Left cardiac atrium (tissue), 4 donors: ENCODE data around the gene MRPL19. TPM values are rescaled to one million over a fixed set of nuclear protein-coding genes. Genes with fewer than 3 reads are reported as not detected.

Experiments used
- ATAC-seq, 2 donors: fragments of 200-7000 bp; cut with Tn5 transposase; one replicate each; pipeline ENCODE4 v1.9.1; 2020; ENCODE audit warnings: mild to moderate bottlenecking in 2 of 2, moderate library complexity in 2 of 2
- DNase-seq: peaks from one replicate; pipeline ENCODE4 v3.0.0-alpha.2; 2020
- intact Hi-C, 2 donors: fragments of 100-400 bp; cut with DNase I; formaldehyde crosslinking; loops; one replicate each; pipeline versions ENCODE4 v1.14.1 to v1.15.1; 2022 to 2023
- long read RNA-seq: library from polyadenylated mRNA; unstranded; transcript quantifications from one replicate; pipeline ENCODE4 v2.0.0, GENCODE V29; 2021
- total RNA-seq, 2 donors: library from RNA; stranded (reverse); fragmentation: NEBNext Ultra II Directional; extraction: Animal tissue kit (Norgen Biotek cat#: 25700); gene quantifications; one replicate each; pipeline ENCODE4 v1.2.1, GENCODE V29; 2021
- donor health status: DM: no; HTN: yes; CAD: no.
- donor health status: DM: no; HTN: yes; CAD: no; lungs with severe emphysema.
- donor health status: DM: yes; HTN: yes; CAD: no.
- donor health status: Dilated cardiomyopathy.

MRPL19 gene
- 10 to 100 TPM; 40.4 to 46.1 TPM for total RNA-seq
- long read RNA-seq, transcript MRPL19-202 (6 exons, 3,479 nt) = major isoform, 25 of 29 reads
- long read RNA-seq, partial matches to known transcripts = 0 of 29 reads
- long read RNA-seq, other reads (novel, unspliced or antisense) = 1 of 29 reads

DNA sequence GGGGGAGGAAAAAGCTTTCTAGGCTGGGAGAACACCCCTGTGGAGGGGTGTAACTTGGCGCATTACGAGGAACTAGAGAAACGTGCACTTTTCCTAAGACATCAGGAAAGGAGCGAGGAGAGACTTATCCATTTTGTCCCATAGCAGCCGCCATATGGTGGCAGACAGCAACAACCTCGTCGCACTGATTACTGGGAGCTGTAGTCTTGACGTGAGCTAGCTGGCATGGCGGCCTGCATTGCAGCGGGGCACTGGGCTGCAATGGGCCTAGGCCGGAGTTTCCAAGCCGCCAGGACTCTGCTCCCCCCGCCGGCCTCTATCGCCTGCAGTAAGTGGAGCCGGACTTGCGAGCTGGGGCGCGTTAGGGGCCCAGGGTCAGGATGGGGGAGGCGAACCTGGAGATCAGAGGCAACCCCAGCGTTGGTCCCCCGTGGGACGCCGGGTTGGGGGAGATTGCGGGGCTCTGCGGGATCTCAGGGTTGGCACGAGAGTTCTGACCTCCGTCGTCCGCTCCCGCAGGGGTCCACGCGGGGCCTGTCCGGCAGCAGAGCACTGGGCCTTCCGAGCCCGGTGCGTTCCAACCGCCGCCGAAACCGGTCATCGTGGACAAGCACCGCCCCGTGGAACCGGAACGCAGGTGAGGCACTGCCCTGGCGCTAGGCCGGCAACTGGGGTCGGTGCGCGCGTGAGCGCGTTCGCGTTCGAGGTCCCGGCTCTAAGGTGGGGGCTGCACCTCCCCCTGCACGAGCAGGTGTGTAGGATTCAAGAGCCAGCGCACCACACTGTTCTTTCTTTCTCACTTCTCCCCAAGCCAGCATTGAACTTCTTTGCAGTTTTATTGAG lies at the start of gene MRPL19:
MRPL19 (plus strand) TSS at position 201 of the 843 bp plus-strand sequence; CDS start at position 226, 25 bp downstream.
- peak; percentile 99 for ATAC-seq
- peak; percentile 90 for DNase-seq
- intact Hi-C loops = no loop called here

DNA sequence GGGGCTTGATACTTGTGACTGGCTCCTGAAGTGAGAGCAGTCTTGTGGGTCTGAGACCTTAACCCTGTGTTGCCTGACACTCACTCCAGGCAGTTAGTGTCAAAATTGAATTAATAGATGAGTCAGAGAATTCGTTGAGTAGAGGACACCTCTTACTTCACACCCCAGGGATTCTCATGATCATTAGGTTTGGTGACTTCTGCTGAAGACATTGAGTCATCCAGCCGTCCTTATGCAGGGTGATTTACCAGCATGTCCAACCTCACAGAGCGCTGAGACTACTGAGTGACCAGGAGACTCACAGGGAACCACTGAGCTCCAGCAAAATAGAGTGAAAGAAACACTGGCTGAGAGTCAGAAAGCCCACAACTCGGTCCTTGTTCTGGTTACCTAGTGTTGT lies 49.8 kb upstream of the MRPL19 start:
- no peak for ATAC-seq
- intact Hi-C loops = no loop called here
- DNase-seq = no peak

DNA sequence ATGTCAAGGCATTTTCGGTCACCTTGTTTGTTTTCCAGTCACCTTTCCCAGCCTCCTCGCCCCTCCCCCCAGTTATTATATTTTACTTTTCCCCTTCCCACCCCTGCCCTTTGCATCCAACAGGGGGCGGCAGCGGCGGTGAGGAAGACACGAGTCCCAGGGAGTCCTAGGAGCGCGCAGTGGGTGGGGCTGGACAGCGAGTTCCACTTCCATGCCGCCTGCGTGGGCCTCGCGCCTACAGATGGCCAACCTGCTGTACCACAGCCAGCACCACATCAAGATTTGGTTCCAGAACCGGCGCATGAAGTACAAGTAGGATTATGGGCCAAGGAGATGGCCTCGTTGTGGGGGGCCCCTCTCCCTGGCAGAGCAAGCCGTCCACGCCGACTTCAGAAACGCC lies 48.6 kb upstream of the MRPL19 start:
- no peak for ATAC-seq
- intact Hi-C loops = no loop called here
- DNase-seq = no peak

DNA sequence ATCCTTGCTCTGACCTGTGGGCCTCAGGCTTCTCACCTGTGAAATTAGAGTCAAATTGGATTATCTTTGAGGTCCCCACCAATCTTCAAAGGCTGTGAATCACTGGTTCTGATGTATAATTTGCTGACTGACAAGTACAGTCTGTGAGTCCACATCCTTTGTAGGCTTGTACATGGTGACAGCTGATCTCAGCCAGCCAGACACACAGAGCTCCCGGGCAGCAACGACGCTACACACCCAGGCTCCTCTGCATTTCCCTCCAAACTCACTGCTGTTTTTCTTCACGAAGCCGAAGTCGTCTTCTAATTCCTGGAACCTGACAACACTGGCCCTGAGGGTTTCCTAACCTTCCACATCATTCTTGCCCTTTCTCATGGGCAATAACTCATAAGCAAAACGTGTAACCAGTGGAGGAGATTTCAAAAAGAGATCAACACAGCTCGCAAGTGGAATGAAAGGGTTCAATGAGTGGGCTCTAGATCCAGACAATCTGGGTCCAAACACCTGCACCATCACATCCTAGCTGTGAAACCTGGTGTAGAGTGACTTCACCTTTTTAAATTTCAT lies 47.9 kb upstream of the MRPL19 start:
- ATAC-seq = no peak
- DNase-seq = no peak
- intact Hi-C loops = no loop called here

DNA sequence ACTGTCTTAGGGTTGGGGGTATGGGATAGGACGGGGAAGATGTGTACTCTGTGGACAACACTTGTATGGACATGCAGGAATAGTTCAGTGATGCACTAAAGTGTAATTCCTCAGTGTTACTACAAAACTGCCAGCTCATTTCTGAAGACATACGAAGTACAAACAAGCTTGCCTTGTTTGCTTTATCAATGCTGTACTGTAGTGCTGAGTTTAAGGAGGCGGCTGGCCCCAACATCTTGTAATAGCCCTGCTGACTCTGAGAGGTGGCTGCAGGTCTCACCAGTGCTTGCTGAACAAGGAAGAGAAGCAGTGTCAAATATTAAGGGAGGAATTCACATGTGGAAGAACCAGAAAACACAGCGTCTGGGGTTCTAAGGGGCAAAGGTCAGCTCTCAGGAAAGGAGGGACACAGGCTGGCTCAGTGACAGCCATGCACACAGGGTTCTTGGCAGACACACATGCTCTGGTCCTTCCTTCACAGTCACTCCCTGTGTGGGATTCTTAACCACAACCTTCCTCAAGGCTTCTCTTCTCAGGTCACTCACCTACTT lies 46.0 kb upstream of the MRPL19 start:
- no peak for ATAC-seq
- intact Hi-C loops = loop anchor here (10.0 kb wide), 1 partner anchor 686 kb away; no protein-coding TSS in a partner anchor

DNA sequence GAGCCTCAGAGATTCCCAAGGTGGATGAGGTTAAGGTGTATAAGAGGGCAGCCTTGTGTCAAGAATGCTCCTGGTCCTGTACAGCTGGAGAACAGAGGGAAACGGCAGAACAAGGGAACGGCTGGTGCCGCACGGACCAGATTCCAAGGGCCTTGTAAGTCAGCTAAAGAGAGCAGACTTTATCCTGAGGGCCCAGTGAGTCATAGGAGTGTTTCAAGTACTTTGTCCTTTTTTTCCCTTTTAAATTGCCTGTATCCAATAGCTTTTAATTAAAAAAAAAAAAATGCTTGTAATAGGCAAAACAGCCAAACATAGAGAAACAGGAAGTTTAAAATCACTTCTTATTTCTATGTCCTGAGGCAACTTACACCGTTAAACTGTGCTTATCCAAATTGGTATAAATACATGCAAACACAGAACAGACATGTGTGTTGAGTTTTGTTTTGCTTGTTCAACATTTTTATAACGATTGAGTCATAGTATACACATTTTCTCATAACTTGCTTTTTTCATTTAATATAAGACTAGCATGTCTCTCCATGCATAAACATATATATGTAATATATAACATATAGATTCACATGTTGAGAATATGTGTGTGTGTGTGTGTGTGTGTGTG lies 43.8 kb upstream of the MRPL19 start:
- DNase-seq (no peak), ATAC-seq (no peak)
- intact Hi-C loops = loop anchor here (10.0 kb wide), 1 partner anchor 688 kb away; no protein-coding TSS in a partner anchor

More for the DNA sequence above, 46.0 kb upstream of the MRPL19 start:
- no peak for DNase-seq

DNA sequence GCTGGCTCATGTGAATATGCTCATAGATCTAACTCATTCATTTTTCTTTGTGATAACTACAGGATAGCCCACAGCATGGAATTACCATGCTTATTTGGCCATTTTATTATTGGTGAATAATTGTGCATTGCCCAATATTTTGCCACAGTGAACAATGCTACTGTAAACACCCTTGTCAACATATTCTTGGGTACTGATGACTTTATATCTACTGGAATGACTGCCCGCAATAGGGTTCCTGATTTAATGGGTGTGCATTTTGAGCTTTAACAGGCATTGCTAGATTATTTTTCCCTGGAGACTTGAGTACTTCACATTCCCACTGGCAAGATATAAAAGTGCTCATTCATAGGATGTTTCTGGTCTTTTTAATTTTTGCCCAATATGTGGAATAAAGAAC lies 43.1 kb upstream of the MRPL19 start:
- ATAC-seq (no peak), DNase-seq (no peak)
- intact Hi-C loops = loop anchor here (10.0 kb wide), 1 partner anchor 689 kb away; no protein-coding TSS in a partner anchor

DNA sequence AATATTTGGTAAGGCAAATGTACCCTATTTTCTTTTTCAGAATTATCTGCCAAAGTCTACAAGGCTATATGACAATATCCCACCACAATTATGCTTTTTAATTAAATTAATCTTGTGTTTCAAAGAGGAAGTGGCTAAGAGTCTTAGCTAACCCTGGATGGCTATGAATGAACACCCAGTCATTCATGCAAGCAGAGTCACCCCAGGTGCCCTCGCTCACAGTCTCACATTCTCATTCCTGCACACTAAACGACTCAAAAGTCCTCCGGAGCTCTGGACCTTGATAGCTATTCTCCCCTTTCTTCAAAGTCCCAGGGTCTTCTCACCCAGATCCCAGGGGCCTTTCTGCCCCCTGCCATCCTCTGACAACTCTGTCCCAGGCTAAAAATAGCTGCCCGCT lies 42.1 kb upstream of the MRPL19 start:
- intact Hi-C loops = loop anchor here (10.0 kb wide), 1 partner anchor 690 kb away; no protein-coding TSS in a partner anchor
- ATAC-seq (no peak), DNase-seq (no peak)

DNA sequence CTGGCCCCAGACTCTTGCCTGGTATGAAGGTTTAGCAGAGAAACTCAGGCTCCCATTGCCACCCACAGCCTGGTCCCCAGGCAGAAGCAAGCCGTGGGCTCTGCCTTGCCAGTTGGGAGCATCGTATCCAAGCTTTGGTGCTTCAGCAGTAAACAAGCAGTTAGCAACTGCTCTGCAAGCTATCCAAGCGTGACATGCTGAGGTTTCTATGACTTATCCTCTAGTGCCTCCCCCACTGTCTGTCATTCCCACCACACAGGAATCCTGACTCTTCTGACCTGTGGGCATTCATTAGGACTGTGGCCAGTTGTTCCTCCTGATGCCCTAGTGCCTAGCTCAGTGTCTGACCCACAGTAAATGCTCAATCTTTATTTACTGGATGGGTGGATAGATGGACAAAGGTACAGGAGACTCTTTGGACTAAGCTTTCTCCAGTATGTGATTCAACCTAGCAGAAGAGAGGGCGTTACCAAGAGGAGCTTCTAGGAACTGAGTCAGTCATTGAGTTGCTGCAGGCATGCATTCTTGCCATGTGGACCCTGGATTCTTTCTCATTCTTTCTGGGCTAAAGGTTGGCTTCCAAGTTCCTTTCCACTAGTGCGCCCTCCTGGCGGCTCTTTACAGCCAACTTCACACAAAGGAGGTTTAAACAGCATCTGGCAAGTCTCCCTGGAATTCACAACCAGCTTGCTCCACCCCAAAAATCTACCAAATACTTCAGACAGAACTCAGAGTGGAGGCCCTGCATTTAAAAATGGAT lies 40.6 kb upstream of the MRPL19 start:
- intact Hi-C loops = loop anchor here (5.0 to 10.0 kb wide), 2 partner anchors 691 to 914 kb away; no protein-coding TSS in a partner anchor
- DNase-seq (no peak), ATAC-seq (peak; percentile 20 to 46)

DNA sequence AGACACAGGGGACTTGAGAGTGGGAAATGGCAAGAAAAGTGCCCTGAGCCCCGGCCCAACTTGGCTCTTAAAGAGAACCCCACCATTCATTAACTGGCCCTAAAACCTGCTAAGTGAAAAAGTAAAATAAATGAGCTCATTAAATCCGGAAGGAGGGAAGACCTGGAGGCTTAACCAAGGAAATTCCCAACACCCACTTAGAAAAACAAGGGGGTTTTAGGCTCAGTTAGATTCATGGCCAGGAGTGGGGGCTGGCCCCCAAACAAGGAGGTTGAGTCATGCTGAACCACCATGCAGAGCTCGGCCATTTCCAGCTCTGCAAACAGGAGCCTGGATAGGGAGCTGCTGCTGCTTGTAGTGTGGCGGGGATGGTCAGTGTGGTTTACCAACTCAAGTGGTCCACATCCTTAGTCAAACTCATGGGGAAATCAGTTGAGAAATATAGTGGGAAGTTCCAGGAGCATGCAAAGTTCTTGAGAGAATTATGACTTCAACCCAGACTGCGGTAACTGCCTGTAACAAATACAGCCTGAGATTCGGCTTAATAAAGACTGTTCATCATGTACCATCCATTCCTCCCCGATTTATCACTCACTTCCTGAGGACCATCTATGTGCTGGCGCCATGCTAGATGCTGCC lies 39.7 kb upstream of the MRPL19 start:
- intact Hi-C loops = loop anchor here (5.0 to 10.0 kb wide), 2 partner anchors 692 to 915 kb away; no protein-coding TSS in a partner anchor
- ATAC-seq (no peak), DNase-seq (no peak)

DNA sequence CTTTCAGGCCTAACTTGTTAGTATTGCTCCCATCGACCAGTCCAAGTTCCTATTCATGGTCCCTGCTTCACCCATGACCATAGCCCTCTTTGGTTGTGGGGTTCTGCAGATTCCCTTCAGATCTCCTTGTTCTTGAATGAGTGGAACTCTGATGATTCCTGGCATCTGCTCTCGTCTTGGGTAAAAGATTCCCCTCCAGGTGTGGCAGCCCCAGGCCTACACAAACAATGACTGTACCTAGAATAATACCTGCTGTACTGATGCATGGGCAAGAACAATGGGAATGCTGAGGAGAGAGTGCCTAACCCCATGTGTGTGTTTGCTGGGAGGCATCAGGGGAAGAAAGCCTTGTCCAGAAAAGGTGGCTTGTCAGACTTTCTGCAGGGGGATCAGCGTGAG lies 39.2 kb upstream of the MRPL19 start:
- intact Hi-C loops = loop anchor here (5.0 to 10.0 kb wide), 2 partner anchors 693 to 915 kb away; no protein-coding TSS in a partner anchor
- DNase-seq (no peak), ATAC-seq (no peak)

DNA sequence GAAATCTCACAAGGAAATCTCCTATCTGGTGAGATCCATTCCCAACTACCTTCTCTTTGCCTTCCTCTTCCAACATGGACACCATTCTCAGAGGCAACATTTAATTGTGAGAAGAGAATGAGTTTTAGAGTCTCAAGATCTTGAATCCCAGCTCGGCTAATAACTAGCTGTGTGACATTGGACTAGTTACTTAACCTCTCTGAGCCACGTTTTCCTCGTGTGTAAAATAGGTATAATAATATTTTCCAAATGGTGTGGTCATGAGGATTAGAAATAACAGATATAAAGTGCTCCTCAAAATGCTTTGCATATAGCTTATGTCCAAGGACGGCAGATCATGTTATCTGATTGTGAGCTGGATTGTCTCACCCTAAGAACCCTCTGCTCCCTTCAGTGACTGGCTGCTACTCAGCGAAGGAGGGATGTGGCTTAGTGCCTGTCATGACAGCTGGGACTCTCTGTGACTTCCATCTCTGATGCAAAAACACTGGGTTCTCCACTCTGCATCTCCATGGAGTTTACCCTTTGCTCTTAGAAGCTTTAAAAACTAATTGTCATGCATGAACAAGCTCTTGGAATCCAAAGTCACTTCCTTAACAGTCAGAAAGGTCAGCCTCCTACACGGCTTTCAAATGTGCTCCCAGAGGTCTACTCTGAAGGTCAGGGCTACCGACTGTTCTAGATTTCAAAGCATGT lies 38.4 kb upstream of the MRPL19 start:
- intact Hi-C loops = loop anchor here (2.0 to 10.0 kb wide), 3 partner anchors 141 to 916 kb away; no protein-coding TSS in a partner anchor
- DNase-seq = no peak
- ATAC-seq = no peak

DNA sequence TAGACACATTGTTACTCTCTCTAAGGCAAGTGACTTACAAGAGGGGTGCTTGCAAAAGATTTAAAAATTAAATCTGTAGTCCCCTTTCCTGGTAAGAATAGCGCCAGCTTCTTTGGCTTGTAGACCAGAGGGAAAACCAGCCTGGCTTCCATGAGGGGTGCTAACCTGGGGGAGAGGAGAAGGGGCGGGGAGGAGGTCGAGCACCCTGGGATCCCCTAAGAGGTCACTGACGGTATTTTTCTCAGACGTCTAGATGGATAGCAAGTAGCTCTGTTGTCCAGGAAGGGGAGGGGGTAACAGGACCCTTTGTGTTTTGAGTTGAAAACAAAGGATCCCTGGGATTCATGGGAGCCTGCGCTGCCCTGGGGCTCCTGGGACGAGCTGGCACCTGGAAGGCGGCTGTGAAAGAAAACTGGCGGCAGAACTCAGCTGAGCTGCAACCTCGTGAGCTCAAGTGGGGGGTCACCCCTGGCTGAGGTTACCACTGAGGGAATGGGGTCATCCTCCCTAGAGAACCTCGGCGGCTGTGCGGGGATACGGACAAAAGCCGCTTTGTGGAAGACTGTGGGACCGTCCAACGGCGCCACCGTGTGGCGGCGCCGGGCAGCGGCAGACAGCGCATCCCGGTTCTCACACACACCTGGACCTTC lies 37.8 kb upstream of the MRPL19 start:
- intact Hi-C loops = loop anchor here (2.0 to 10.0 kb wide), 3 partner anchors 142 to 917 kb away; no protein-coding TSS in a partner anchor
- peak; percentile 74 to 81 for ATAC-seq
- peak; percentile 41 for DNase-seq

DNA sequence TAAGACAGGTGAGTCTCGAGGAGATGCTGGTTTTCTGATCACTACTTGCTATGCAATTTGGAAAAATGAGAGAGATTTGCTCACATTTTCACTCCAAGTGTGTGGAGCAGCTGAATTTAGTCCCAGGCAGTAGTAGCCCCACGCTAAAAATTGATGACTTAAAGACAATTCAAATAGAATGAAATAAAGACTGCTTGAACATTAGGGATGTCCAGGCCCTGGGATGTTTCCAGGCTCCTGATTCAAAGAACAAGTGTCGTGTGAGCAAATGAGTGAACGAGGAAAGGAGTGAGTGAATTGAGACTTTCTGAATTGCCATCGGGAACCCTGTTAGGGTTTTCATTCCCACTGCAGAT lies 37.3 kb upstream of the MRPL19 start:
- ATAC-seq (no peak), DNase-seq (no peak)
- intact Hi-C loops = loop anchor here (2.0 to 10.0 kb wide), 3 partner anchors 143 to 917 kb away; no protein-coding TSS in a partner anchor

DNA sequence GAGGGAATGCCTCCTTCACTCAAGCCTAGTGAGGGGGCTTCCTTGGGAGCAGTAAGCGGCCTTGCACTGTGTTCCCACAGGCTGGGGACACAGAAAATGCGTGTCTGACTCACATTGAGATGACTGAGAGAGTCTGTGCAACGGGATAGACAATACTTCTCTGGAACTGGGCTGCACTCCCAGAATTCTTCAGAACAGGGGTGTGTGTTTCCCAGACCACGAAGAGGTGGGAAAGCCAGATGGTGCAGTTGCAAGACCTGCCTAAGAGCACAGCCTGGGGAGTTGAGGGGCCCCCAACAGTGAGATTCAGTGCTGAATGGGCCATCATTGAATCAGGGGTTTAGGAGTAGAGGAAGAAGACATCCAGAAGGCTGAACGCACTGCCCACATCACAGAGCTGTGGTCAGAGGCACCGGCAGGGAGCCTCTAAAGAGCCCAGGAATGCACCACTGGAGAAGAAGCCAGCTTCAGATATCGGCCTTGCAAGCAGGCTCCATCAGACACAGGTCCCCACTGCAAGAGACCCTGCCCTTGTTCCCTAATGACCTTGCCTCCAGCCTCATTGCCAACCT lies 36.6 kb upstream of the MRPL19 start:
- DNase-seq (no peak), ATAC-seq (no peak)
- intact Hi-C loops = loop anchor here (2.0 to 10.0 kb wide), 4 partner anchors 143 to 918 kb away; no protein-coding TSS in a partner anchor

DNA sequence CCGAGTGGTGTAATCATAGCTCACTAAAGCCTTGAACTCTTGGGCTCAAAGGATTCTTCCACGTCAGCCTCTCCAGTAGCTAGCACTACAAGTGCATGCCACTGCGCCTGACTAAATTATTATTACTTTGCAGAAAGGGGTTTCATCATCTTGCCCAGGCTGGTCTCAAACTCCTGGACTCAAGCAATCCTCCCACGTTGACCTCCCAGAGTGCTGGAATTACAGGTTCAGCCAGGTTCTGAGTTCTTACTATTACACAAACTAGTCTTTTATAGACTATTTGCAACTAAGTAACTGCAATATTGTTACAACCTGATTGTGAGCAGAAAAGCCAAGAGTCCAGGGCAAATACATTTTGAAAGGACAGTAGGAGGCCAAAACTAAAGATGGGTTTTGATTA lies 35.9 kb upstream of the MRPL19 start:
- no peak for ATAC-seq
- DNase-seq = no peak
- intact Hi-C loops = loop anchor here in 1 of 2 donors (10.0 kb wide), 1 partner anchor 146 kb away; no protein-coding TSS in a partner anchor
